Vagina (tissue), 2 donors: Measurements from ENCODE around the gene MAPK7.

Source experiments
- CTCF ChIP-seq, 3 experiments: fragments of 450-650 bp in 2 of 3; fragments of 200-600 bp in 1 of 3; sonication (generic) in 1 of 3; IDR thresholded peaks; one replicate each; pipeline ENCODE4 v1.5.1; 2017 to 2019; ENCODE audit warnings: antibody characterized with exemption in 3 of 3, mild to moderate bottlenecking in 2 of 3, moderate library complexity in 2 of 3
- POLR2AphosphoS5 ChIP-seq, 2 donors: sonication (generic); formaldehyde crosslinking; IDR thresholded peaks; one replicate each; pipeline ENCODE4 v1.9.0; 2017; ENCODE audit warnings: antibody characterized with exemption in 2 of 2, mild to moderate bottlenecking in 2 of 2, low read depth in 1 of 2; ENCODE audit not compliant: insufficient read depth in 1 of 2

GRCh38 chr17:19385521-19385983 lies 7.3 kb downstream of the MAPK7 start:
- no peak for TF ChIP-seq CTCF (IDR thresholded peaks at IDR 0.05)
- no peak for TF ChIP-seq POLR2AphosphoS5 (IDR thresholded peaks at IDR 0.05; ENCODE audit: insufficient read depth in 1 of 2, low read depth in 1 of 2)
